HG03558 (cell line): ENCODE measurements around the gene LY6G6C.

Experiments
- ATAC-seq: cut with Tn5 transposase; IDR thresholded peaks from one replicate; pipeline ENCODE4 v1.9.1; 2021; ENCODE audit warnings: moderate number of reproducible peaks; ENCODE audit not compliant: unreplicated experiment; ENCODE audit errors: extremely low read depth

Gene LY6G6C

GRCh38 chr6:31721351-31722020 is at the start of gene LY6G6C:
TSS of gene LY6G6C (minus strand) at chr6:31721746. CDS start at chr6:31721679, 67 bp downstream.
- ATAC-seq, result no peak

- ATAC-seq, result no peak
These were observed 49.3 kb upstream of the LY6G6C start for GRCh38 chr6:31770860-31771259.

GRCh38 chr6:31769684-31770371 is 48.3 kb upstream of the LY6G6C start:
- ATAC-seq, result no peak

GRCh38 chr6:31768363-31769257 is 47.1 kb upstream of the LY6G6C start:
- no peak for ATAC-seq

GRCh38 chr6:31767096-31767645 is 45.6 kb upstream of the LY6G6C start:
- ATAC-seq, result no peak

GRCh38 chr6:31765910-31766794 is 44.6 kb upstream of the LY6G6C start:
- no peak for ATAC-seq

- no peak for ATAC-seq
These were observed 44.0 kb upstream of the LY6G6C start for GRCh38 chr6:31765559-31765909.

GRCh38 chr6:31764198-31764597 is 42.7 kb upstream of the LY6G6C start:
- ATAC-seq, result no peak

- no peak for ATAC-seq
These were observed 42.0 kb upstream of the LY6G6C start for GRCh38 chr6:31763619-31763940.

- ATAC-seq, result no peak
These were observed 41.5 kb upstream of the LY6G6C start for GRCh38 chr6:31762878-31763618.

- no peak for ATAC-seq
These were observed 40.8 kb upstream of the LY6G6C start, which contains the start of gene SAPCD1 for GRCh38 chr6:31762356-31762755. TSS of gene SAPCD1 (plus strand) at chr6:31762656. CDS start at chr6:31763055, 399 bp downstream.

GRCh38 chr6:31761343-31761742 is 39.8 kb upstream of the LY6G6C start:
- ATAC-seq, result no peak

GRCh38 chr6:31760790-31761189 is 39.2 kb upstream of the LY6G6C start:
- no peak for ATAC-seq

- ATAC-seq, result no peak
These were observed 36.7 kb upstream of the LY6G6C start for GRCh38 chr6:31758281-31758680.

- no peak for ATAC-seq
These were observed 31.3 kb upstream of the LY6G6C start for GRCh38 chr6:31752739-31753319.

- no peak for ATAC-seq
These were observed 29.0 kb upstream of the LY6G6C start for GRCh38 chr6:31750411-31751022.

GRCh38 chr6:31749301-31750036 is 27.9 kb upstream of the LY6G6C start:
- no peak for ATAC-seq

- ATAC-seq, result no peak
These were observed 22.9 kb upstream of the LY6G6C start for GRCh38 chr6:31744422-31744821.
